Endothelial cell of umbilical vein (primary cell): ENCODE measurements around the gene CAMKV. TPM values are rescaled to one million over a fixed set of nuclear protein-coding genes. Genes with fewer than 3 reads are reported as not detected.

Experiments
- BruUV-seq: library from RNA; stranded (reverse); fragments of 400-500 nt; replicated peaks from 2 replicates; lab custom pipeline; 2021; lab: Mats Ljungman, UMichigan
- CTCF ChIA-PET: fragments of 300-600, 350-600 bp; sonication (Branson Sonifier 250); formaldehyde crosslinking; loops from one replicate; lab custom pipeline; 2021; ENCODE audit warnings: antibody characterized with exemption, inconsistent platforms; lab: Charles Lee
- POLR2A ChIA-PET: fragments of 300-600, 350-600 bp; sonication (Branson Sonifier 250); formaldehyde crosslinking; loops from one replicate; lab custom pipeline; 2021; ENCODE audit warnings: antibody characterized with exemption, inconsistent platforms; lab: Charles Lee
- DNase-seq: peaks from one replicate; pipeline ENCODE4 v3.0.0-alpha.2; 2011; ENCODE audit warnings: low read depth, low spot score
- FAIRE-seq: peaks from 2 replicates; lab custom pipeline; 2011; peaks lifted over from hg19 to GRCh38; lab: Jason Lieb, UNC
- H2AFZ ChIP-seq: 2 replicates; pipeline ENCODE4 v1.6.0; 2012; ENCODE audit warnings: low read depth, low read length, control low read depth, inconsistent platforms
- H3K27ac ChIP-seq: 2 replicates; pipeline ENCODE4 v1.5.1; 2011; ENCODE audit warnings: low read depth, mild to moderate bottlenecking, control low read depth, low read length, moderate library complexity; ENCODE audit not compliant: insufficient read depth
- H3K27me3 ChIP-seq, 2 experiments: 2 replicates each; pipeline versions ENCODE4 v1.6.0 to v1.6.1; 2011; ENCODE audit warnings: low read length in 2 of 2, mixed read lengths in 1 of 2; ENCODE audit not compliant: control insufficient read depth in 2 of 2, insufficient read depth in 2 of 2
- H3K36me3 ChIP-seq, 2 experiments: 2 replicates in 1 of 2; 3 replicates in 1 of 2; pipeline ENCODE4 v1.5.1; 2011; ENCODE audit warnings: low read length in 2 of 2, mild to moderate bottlenecking in 1 of 2, moderate library complexity in 1 of 2; ENCODE audit not compliant: control insufficient read depth in 2 of 2, insufficient read depth in 2 of 2; ENCODE audit errors: extremely low read depth in 1 of 2
- H3K4me1 ChIP-seq: 3 replicates; pipeline ENCODE4 v1.5.1; 2011; ENCODE audit warnings: mild to moderate bottlenecking, low read length; ENCODE audit not compliant: control insufficient read depth, insufficient read depth; ENCODE audit errors: extremely low read depth
- H3K4me2 ChIP-seq: 2 replicates; pipeline ENCODE4 v1.6.1; 2011; ENCODE audit warnings: low read length, control low read depth, mixed read lengths; ENCODE audit not compliant: insufficient read depth
- H3K4me3 ChIP-seq, 3 experiments: fragments of 200-600 bp in 1 of 3; sonication (generic), shearing (Covaris generic) in 1 of 3; replicated peaks in 1 of 3; 2 replicates each; pipeline ENCODE4 v1.5.1; 2011 to 2016; ENCODE audit warnings: control low read depth in 3 of 3, low read length in 3 of 3, mild to moderate bottlenecking in 2 of 3, inconsistent platforms in 1 of 3, low read depth in 1 of 3, moderate library complexity in 1 of 3; ENCODE audit not compliant: insufficient read depth in 1 of 3
- H3K79me2 ChIP-seq: 2 replicates; pipeline ENCODE4 v1.6.0; 2012; ENCODE audit warnings: low read length, inconsistent platforms; ENCODE audit not compliant: control insufficient read depth, insufficient read depth
- H3K9ac ChIP-seq: replicated peaks from 2 replicates; pipeline ENCODE3; 2011; ENCODE audit warnings: low read length, control low read depth; ENCODE audit not compliant: insufficient read depth; ENCODE audit errors: extremely low read depth
- H3K9me1 ChIP-seq: replicated peaks from 3 replicates; pipeline ENCODE4 v1.6.0; 2011; ENCODE audit warnings: mild to moderate bottlenecking, low read length; ENCODE audit not compliant: control insufficient read depth, insufficient read depth; ENCODE audit errors: extremely low read depth
- H3K9me3 ChIP-seq: replicated peaks from 2 replicates; pipeline ENCODE4 v1.5.1; 2012; ENCODE audit warnings: low read length, inconsistent platforms; ENCODE audit not compliant: control insufficient read depth, insufficient read depth
- H4K20me1 ChIP-seq: replicated peaks from 2 replicates; pipeline ENCODE3; 2011; ENCODE audit warnings: mild to moderate bottlenecking, low read length; ENCODE audit not compliant: control insufficient read depth, insufficient read depth; ENCODE audit errors: extremely low read depth
- CTCF ChIP-seq, 2 donors: IDR thresholded peaks; 1 replicate in 1 of 2; 2 replicates in 1 of 2; pipeline ENCODE4 v1.5.1; 2011; ENCODE audit warnings: low read length in 2 of 2, mild to moderate bottlenecking in 2 of 2, moderate library complexity in 2 of 2, control low read depth in 1 of 2, inconsistent platforms in 1 of 2, low read depth in 1 of 2; ENCODE audit not compliant: insufficient read depth in 1 of 2; ENCODE audit errors: extremely low read depth in 1 of 2
- EZH2 ChIP-seq: IDR thresholded peaks from 2 replicates; pipeline ENCODE4 v1.6.1; 2012; ENCODE audit warnings: borderline replicate concordance, low read depth, mild to moderate bottlenecking, moderate library complexity, low read length, inconsistent platforms; ENCODE audit not compliant: severe bottlenecking
- FOS ChIP-seq: IDR thresholded peaks from 2 replicates; pipeline ENCODE4 v1.6.1; 2011; ENCODE audit warnings: mild to moderate bottlenecking, low read length, moderate library complexity, borderline replicate concordance; ENCODE audit not compliant: insufficient read depth
- GATA2 ChIP-seq: IDR thresholded peaks from 2 replicates; pipeline ENCODE4 v1.7.0; 2011; ENCODE audit warnings: low read depth, mild to moderate bottlenecking, moderate library complexity, mixed read lengths, low read length; ENCODE audit not compliant: insufficient read length, insufficient read depth
- JUN ChIP-seq: IDR thresholded peaks from 2 replicates; pipeline ENCODE4 v1.6.1; 2011; ENCODE audit warnings: borderline replicate concordance, low read depth; ENCODE audit not compliant: insufficient read length, insufficient read depth
- MAX ChIP-seq: IDR thresholded peaks from 2 replicates; pipeline ENCODE4 v1.6.1; 2011; ENCODE audit not compliant: insufficient read depth, insufficient read length
- MYC ChIP-seq: IDR thresholded peaks from one replicate; pipeline ENCODE4 v1.6.1; 2011; ENCODE audit warnings: mild to moderate bottlenecking, low read depth, low read length
- POLR2A ChIP-seq: IDR thresholded peaks from 2 replicates; pipeline ENCODE4 v1.6.1; 2012; ENCODE audit warnings: low read depth, mild to moderate bottlenecking, control low read depth, low read length
- POLR2AphosphoS5 ChIP-seq: IDR thresholded peaks from 2 replicates; pipeline ENCODE4 v1.6.1; 2012; ENCODE audit warnings: low read depth, mild to moderate bottlenecking, control low read depth, low read length, moderate library complexity; ENCODE audit not compliant: insufficient read depth
- dilution Hi-C: fragments of 300-500 bp; cut with MboI; formaldehyde crosslinking; loops from one replicate; pipeline ENCODE4 v1.15.0; 2019; ENCODE audit warnings: low sequenced_read_pairs; ENCODE audit not compliant: extremely low pct_ligation_motif_present
- intact Hi-C: fragments of 100-400 bp; cut with micrococcal nuclease; formaldehyde crosslinking; loops from one replicate; pipeline ENCODE4 v1.10.0; 2022
- polyA plus RNA-seq, 4 experiments: library from polyadenylated mRNA; depleted of rRNA in 3 of 4; stranded (reverse) in 3 of 4; unstranded in 1 of 4; fragments of >200 nt; gene quantifications; 2 replicates each; pipeline versions ENCODE4 v1.2.1 to v1.2.3, GENCODE V29; 2011 to 2012; ENCODE audit warnings: missing spikeins in 1 of 4
- total RNA-seq: library from RNA; stranded (reverse); gene quantifications from 2 replicates; pipeline ENCODE4 v1.2.3, GENCODE V29; 2021

Gene CAMKV
- total and polyA plus RNA-seq, 2 donors (not counting 3 experiments of a cell fraction or from before 2014, with no cell fraction given): not detected

- H3K27me3 ChIP-seq: peaks cover 7 to 8% of the 10 kb centered on the region in 2 experiments
- H3K9me3 ChIP-seq: no peaks in the 10 kb centered on the region
- CTCF ChIA-PET: interaction anchor here (1.4 kb wide), 1 partner anchor 41 kb away, joined by 5 read pairs; no protein-coding TSS in a partner anchor
- no peak overlapping the region for H2AFZ ChIP-seq
- no peaks in the 10 kb centered on the region for H3K9me1 ChIP-seq
- H3K36me3 ChIP-seq: no peaks in the 10 kb centered on the region
- no peak overlapping the region for H3K27ac ChIP-seq
- dilution Hi-C loops (no loop called here), intact Hi-C loops (no loop called here)
- H3K4me3 ChIP-seq: no peak overlapping the region
- DNase-seq (no peak), FAIRE-seq (no peak)
- H4K20me1 ChIP-seq: no peaks in the 10 kb centered on the region
- H3K9ac ChIP-seq: no peak overlapping the region
- H3K79me2 ChIP-seq: no peaks in the 10 kb centered on the region
- no peak overlapping the region for H3K4me2 ChIP-seq
- H3K4me1 ChIP-seq: no peaks in the 10 kb centered on the region
- no TSS peak for BruUV-seq
- TF ChIP-seq POLR2A (no peak), EZH2 (no peak), FOS (no peak), JUN (no peak), MYC (no peak), MAX (no peak), CTCF (IDR thresholded peaks at IDR 0.05; ENCODE audit: extremely low read depth in 1 of 2, insufficient read depth in 1 of 2, low read depth in 1 of 2, low read length in 2 of 2) (no peak), GATA2 (no peak), POLR2AphosphoS5 (no peak)
- POLR2A ChIA-PET: no interaction called here
These were observed 10.0 kb upstream of the CAMKV start for GRCh38 chr3:49879721-49880120.
